ENCODE data around the gene DDX11. TPM values are rescaled to one million over a fixed set of nuclear protein-coding genes. Genes with fewer than 3 reads are reported as not detected.
"Not testable (repeated sequence)": the region's sequence is repeated elsewhere in the genome, so short reads cannot be mapped to it uniquely, and the experiment has no call there.

Gene DDX11
- total RNA-seq, 1 experiment from 2014 or later = 191 TPM

- BruUV-seq (replicated peaks); H4K20me1 ChIP-seq (ENCODE audit: insufficient read depth); H2AFZ ChIP-seq; H3K9me2 ChIP-seq (ENCODE audit: insufficient read depth); H3K9me3 ChIP-seq (ENCODE audit: insufficient read depth, low read depth); H3K27ac ChIP-seq; H3K27me3 ChIP-seq (ENCODE audit: insufficient read depth, low read depth); POLR2A ChIA-PET (ENCODE audit: unreplicated experiment); H3K4me2 ChIP-seq; CTCF ChIA-PET; H3K4me3 ChIP-seq; H3K36me3 ChIP-seq (ENCODE audit: low read depth); intact Hi-C loops (cut with micrococcal nuclease; ENCODE audit: unreplicated experiment): not testable (repeated sequence)
- H3K79me2 ChIP-seq (ENCODE audit: low read depth) = peaks cover 13% of the 10 kb centered on the region
- H3K4me1 ChIP-seq (replicated peaks; ENCODE audit: insufficient read depth) = peaks cover 22% of the 10 kb centered on the region
- peak in 1 of 2 experiments; percentile 46 for DNase-seq
- H3F3A ChIP-seq (ENCODE audit: insufficient read depth, low read depth) = peaks cover 12% of the 10 kb centered on the region
These were observed 7.6 kb downstream of the DDX11 start for GRCh38 chr12:31081274-31081673.

- H4K20me1 ChIP-seq (ENCODE audit: insufficient read depth); DNase-seq; H3K36me3 ChIP-seq (ENCODE audit: low read depth); POLR2A ChIA-PET (ENCODE audit: unreplicated experiment); intact Hi-C loops (cut with micrococcal nuclease; ENCODE audit: unreplicated experiment); BruUV-seq (replicated peaks); H3K9me3 ChIP-seq (ENCODE audit: insufficient read depth, low read depth); H3K79me2 ChIP-seq (ENCODE audit: low read depth); H3K4me3 ChIP-seq; H2AFZ ChIP-seq; H3K27ac ChIP-seq; H3K27me3 ChIP-seq (ENCODE audit: insufficient read depth, low read depth); H3F3A ChIP-seq (ENCODE audit: insufficient read depth, low read depth); H3K4me2 ChIP-seq; CTCF ChIA-PET; H3K9me2 ChIP-seq (ENCODE audit: insufficient read depth): not testable (repeated sequence)
- peaks cover 10% of the 10 kb centered on the region for H3K4me1 ChIP-seq (replicated peaks; ENCODE audit: insufficient read depth)
These were observed 10.6 kb downstream of the DDX11 start for GRCh38 chr12:31084241-31084640.

- BruUV-seq (replicated peaks); H3K36me3 ChIP-seq (ENCODE audit: low read depth); H3K4me3 ChIP-seq: not testable (repeated sequence)
These were observed 12.4 kb downstream of the DDX11 start for GRCh38 chr12:31086032-31086431.

GRCh38 chr12:31087486-31087885 is 13.8 kb downstream of the DDX11 start:
- H3K27me3 ChIP-seq (ENCODE audit: insufficient read depth, low read depth); H3K79me2 ChIP-seq (ENCODE audit: low read depth); CTCF ChIA-PET; POLR2A ChIA-PET (ENCODE audit: unreplicated experiment); H3K4me1 ChIP-seq (replicated peaks; ENCODE audit: insufficient read depth); H3F3A ChIP-seq (ENCODE audit: insufficient read depth, low read depth); BruUV-seq (replicated peaks); H3K9me2 ChIP-seq (ENCODE audit: insufficient read depth); H3K36me3 ChIP-seq (ENCODE audit: low read depth); H3K4me3 ChIP-seq; intact Hi-C loops (cut with micrococcal nuclease; ENCODE audit: unreplicated experiment); H3K4me2 ChIP-seq; H3K9me3 ChIP-seq (ENCODE audit: insufficient read depth, low read depth); H2AFZ ChIP-seq; H3K27ac ChIP-seq; DNase-seq; H4K20me1 ChIP-seq (ENCODE audit: insufficient read depth): not testable (repeated sequence)

More at GRCh38 chr12:31086032-31086431, 12.4 kb downstream of the DDX11 start:
- H3K27ac ChIP-seq; H4K20me1 ChIP-seq (ENCODE audit: insufficient read depth); H3K27me3 ChIP-seq (ENCODE audit: insufficient read depth, low read depth); H3K4me2 ChIP-seq; H3K9me3 ChIP-seq (ENCODE audit: insufficient read depth, low read depth); H3F3A ChIP-seq (ENCODE audit: insufficient read depth, low read depth); H3K79me2 ChIP-seq (ENCODE audit: low read depth); H3K4me1 ChIP-seq (replicated peaks; ENCODE audit: insufficient read depth); DNase-seq; CTCF ChIA-PET; H2AFZ ChIP-seq; intact Hi-C loops (cut with micrococcal nuclease; ENCODE audit: unreplicated experiment); POLR2A ChIA-PET (ENCODE audit: unreplicated experiment); H3K9me2 ChIP-seq (ENCODE audit: insufficient read depth): not testable (repeated sequence)

GRCh38 chr12:31087956-31088355 is 14.3 kb downstream of the DDX11 start:
- H3K36me3 ChIP-seq (ENCODE audit: low read depth); H3K4me2 ChIP-seq; H3K79me2 ChIP-seq (ENCODE audit: low read depth); intact Hi-C loops (cut with micrococcal nuclease; ENCODE audit: unreplicated experiment); H3F3A ChIP-seq (ENCODE audit: insufficient read depth, low read depth); H3K9me2 ChIP-seq (ENCODE audit: insufficient read depth); H3K27ac ChIP-seq; CTCF ChIA-PET; H3K9me3 ChIP-seq (ENCODE audit: insufficient read depth, low read depth); H3K4me3 ChIP-seq; H4K20me1 ChIP-seq (ENCODE audit: insufficient read depth); BruUV-seq (replicated peaks); DNase-seq; H2AFZ ChIP-seq; H3K4me1 ChIP-seq (replicated peaks; ENCODE audit: insufficient read depth); H3K27me3 ChIP-seq (ENCODE audit: insufficient read depth, low read depth); POLR2A ChIA-PET (ENCODE audit: unreplicated experiment): not testable (repeated sequence)
